ENCODE data around the gene AMMECR1.

AMMECR1 gene

DNA sequence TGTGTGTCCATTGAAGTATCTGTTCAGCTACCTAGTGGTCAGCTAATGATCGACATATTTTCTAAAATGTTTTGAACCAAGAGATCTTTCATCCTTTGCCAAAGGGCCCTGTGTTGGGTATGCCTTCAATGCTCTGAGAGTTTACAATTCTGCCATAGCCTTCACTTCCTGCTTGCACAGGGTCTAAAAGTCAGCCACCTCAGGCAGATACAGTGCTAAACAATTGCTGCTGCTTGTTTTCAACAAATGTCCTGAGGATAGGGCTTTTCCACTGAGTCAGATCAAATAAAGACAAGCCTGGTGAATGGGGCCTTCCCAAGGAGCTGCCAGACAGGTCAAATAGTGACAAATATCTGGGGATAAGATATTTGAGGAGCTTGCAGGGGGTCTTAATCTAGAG is 16.7 kb downstream of the AMMECR1 start:
- DNase-seq (ENCODE audit: low read depth), result no peak
- no peak overlapping the region for H3K4me3 ChIP-seq (ENCODE audit: low read depth, low read length)
- TF ChIP-seq, protein P1, sequence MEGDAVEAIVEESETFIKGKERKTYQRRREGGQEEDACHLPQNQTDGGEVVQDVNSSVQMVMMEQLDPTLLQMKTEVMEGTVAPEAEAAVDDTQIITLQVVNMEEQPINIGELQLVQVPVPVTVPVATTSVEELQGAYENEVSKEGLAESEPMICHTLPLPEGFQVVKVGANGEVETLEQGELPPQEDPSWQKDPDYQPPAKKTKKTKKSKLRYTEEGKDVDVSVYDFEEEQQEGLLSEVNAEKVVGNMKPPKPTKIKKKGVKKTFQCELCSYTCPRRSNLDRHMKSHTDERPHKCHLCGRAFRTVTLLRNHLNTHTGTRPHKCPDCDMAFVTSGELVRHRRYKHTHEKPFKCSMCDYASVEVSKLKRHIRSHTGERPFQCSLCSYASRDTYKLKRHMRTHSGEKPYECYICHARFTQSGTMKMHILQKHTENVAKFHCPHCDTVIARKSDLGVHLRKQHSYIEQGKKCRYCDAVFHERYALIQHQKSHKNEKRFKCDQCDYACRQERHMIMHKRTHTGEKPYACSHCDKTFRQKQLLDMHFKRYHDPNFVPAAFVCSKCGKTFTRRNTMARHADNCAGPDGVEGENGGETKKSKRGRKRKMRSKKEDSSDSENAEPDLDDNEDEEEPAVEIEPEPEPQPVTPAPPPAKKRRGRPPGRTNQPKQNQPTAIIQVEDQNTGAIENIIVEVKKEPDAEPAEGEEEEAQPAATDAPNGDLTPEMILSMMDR (IDR thresholded peaks at IDR 0.05; ENCODE audit: low read depth, low read length), result no peak
- TF ChIP-seq MYC (IDR thresholded peaks at IDR 0.05; ENCODE audit: low read depth, low read length) (no peak), POLR2A (IDR thresholded peaks at IDR 0.05; ENCODE audit: extremely low read depth, insufficient read length) (no peak)
- TF ChIP-seq, protein P2, sequence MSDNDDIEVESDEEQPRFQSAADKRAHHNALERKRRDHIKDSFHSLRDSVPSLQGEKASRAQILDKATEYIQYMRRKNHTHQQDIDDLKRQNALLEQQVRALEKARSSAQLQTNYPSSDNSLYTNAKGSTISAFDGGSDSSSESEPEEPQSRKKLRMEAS (IDR thresholded peaks at IDR 0.05; ENCODE audit: low read depth, low read length), result no peak

DNA sequence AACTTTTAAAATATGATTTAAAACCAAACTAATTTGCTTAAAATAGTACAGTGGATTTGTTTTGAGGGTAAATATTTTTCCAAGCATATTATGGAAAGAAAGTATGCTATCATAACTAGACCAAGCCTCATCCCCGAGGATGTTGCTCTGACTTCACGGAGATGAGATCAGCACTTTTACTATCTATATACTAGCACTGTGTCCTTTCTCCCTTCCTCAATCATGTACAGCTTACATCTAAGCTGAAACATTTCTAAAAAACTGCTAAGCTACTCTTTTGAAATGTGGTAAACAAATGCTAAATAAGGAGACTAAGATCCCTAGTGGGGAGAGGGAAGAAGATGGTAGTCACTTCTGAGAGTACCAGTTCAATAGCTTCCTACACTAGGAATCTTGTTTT is 23.8 kb downstream of the AMMECR1 start:
- no peak for DNase-seq (ENCODE audit: low read depth)
- TF ChIP-seq, protein P1 (IDR thresholded peaks at IDR 0.05; ENCODE audit: low read depth, low read length), result no peak
- TF ChIP-seq, protein P2 (IDR thresholded peaks at IDR 0.05; ENCODE audit: low read depth, low read length), result no peak
- no peak for TF ChIP-seq MYC (IDR thresholded peaks at IDR 0.05; ENCODE audit: low read depth, low read length)
- no peak for TF ChIP-seq POLR2A (IDR thresholded peaks at IDR 0.05; ENCODE audit: extremely low read depth, insufficient read length)
- H3K4me3 ChIP-seq (ENCODE audit: low read depth, low read length), result no peak overlapping the region

DNA sequence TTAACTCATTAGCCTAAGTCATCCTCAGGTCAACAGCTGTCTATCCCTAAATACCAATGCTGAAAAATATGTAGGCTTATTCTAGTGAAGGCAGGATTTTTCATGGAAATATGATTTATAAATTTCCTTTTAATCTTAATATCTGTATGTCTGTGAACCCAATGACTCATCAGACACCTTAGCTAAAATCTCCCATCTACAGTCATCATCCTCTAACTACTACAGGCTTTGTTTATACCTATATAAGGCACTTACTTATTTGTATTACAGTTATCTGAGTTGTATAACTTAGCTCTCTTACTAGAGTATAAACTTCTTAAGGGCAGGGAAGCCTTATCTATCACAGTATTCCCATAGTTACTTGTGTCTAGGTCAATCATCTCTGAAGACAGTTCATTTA is 24.2 kb downstream of the AMMECR1 start:
- TF ChIP-seq MYC (IDR thresholded peaks at IDR 0.05; ENCODE audit: low read depth, low read length) (no peak), POLR2A (IDR thresholded peaks at IDR 0.05; ENCODE audit: extremely low read depth, insufficient read length) (no peak)
- TF ChIP-seq, protein P1 (IDR thresholded peaks at IDR 0.05; ENCODE audit: low read depth, low read length), result no peak
- TF ChIP-seq, protein P2 (IDR thresholded peaks at IDR 0.05; ENCODE audit: low read depth, low read length), result no peak

DNA sequence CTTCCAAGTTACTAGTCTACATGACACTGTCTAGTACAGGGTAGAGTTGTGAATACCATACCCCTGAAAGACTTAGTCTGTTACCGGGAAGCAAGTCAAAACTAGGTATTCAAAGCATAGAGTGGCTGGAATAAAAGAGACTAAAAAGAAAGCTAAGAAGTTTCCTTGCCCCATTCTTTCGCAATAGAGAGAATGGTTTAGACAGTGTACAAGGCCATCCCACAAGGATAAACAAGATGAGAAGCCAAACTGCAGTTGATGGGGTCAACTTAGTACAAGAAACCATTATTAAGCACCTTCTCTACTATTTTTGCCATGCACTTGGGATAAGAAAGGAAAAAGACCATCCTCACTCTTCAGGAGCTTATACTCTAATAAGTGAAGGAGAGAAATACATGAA is 30.3 kb downstream of the AMMECR1 start:
- no peak overlapping the region for H3K4me3 ChIP-seq (ENCODE audit: low read depth, low read length)
- DNase-seq (ENCODE audit: low read depth), result no peak
- TF ChIP-seq, protein P2 (IDR thresholded peaks at IDR 0.05; ENCODE audit: low read depth, low read length), result no peak
- TF ChIP-seq MYC (IDR thresholded peaks at IDR 0.05; ENCODE audit: low read depth, low read length) (no peak), POLR2A (IDR thresholded peaks at IDR 0.05; ENCODE audit: extremely low read depth, insufficient read length) (no peak)
- TF ChIP-seq, protein P1 (IDR thresholded peaks at IDR 0.05; ENCODE audit: low read depth, low read length), result no peak

More for the DNA sequence above, 24.2 kb downstream of the AMMECR1 start:
- no peak overlapping the region for H3K4me3 ChIP-seq (ENCODE audit: low read depth, low read length)
- no peak for DNase-seq (ENCODE audit: low read depth)

DNA sequence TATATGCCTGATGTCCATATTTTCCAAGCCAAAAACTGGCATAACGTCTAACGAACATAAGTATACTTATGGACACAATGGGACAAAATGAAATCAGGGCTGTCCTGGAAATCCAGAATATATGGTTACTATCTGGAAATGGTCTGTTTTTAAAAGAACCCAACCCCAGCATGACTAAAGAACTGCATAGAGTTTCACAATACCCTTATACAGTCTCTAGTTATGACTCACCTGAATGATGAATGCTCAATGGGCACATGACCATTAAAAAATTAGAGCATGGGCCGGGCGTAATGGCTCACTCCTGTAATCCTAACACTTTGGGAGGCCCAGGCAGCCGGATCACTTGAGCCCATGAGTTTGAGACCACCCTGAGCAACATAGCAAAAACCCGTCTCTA is 31.8 kb downstream of the AMMECR1 start:
- TF ChIP-seq, protein P1 (IDR thresholded peaks at IDR 0.05; ENCODE audit: low read depth, low read length), result no peak
- TF ChIP-seq POLR2A (IDR thresholded peaks at IDR 0.05; ENCODE audit: extremely low read depth, insufficient read length) (no peak), MYC (IDR thresholded peaks at IDR 0.05; ENCODE audit: low read depth, low read length) (no peak)
- TF ChIP-seq, protein P2 (IDR thresholded peaks at IDR 0.05; ENCODE audit: low read depth, low read length), result no peak
- peak; percentile 9 for DNase-seq (ENCODE audit: low read depth)
- no peak overlapping the region for H3K4me3 ChIP-seq (ENCODE audit: low read depth, low read length)

All from NB4 (cell line).